Limb (tissue), 2 donors: ENCODE data around the gene FCRL5.

Experiments
- DNase-seq, 2 donors: peaks; one replicate each; pipeline ENCODE4 v3.0.0-alpha.2; 2016; ENCODE audit errors: extremely low spot score in 2 of 2

Gene FCRL5

GRCh38 chr1:157532569-157532968 is 19.7 kb downstream of the FCRL5 start:
- DNase-seq, result no peak

DNA sequence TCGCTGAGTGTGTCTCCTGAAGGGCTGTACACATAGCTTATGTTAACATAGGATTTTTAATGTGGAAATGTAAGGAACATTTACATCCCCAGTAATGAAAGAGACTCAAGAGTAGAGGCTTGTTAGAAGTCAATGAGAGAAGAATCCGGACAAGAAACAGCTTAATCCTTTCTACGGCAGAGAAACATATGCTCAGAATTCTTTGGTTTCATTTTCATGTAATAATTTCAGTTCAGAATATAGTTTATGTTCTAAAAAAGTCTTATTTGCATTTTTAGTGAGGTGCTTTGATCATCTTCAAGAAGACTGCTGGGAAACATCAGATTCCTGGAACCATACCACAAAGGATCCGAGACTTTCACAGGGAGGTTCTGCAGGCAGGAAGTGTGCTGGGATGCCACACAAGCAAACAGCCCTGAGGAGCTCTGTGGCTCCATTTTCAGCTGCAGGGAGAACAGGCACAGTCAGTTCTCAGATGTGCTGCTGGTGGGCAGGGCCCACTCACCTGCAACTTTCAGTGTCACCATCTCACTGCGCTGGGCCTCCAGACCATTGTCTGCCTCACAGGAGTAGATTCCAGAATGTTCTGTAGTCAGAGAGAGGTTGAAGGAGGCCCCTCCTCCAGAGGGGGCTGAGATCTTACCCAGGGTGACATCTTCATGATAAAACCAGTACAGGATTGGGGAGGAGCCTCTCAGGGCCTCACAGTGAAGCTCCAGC is 28.4 kb downstream of the FCRL5 start:
- DNase-seq, result no peak

DNA sequence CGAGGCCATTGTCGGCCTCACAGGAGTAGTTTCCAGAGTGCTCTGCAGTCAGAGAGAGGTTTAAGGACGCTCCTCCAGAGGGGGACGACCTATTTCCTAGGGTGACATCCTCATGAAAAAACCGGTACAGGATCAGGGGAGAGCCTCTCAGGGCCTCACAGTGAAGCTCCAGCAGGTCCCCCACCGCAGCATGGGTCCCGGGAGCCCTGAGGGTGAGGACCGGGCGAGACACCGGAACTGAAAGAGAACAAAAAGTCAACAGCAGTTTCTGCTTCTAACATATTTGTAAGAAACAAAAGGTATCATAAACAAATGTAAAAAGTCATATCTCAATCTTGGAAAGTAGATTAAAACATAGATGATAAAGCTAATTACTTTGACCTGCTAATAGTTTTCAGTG is 31.3 kb downstream of the FCRL5 start:
- DNase-seq, result no peak

DNA sequence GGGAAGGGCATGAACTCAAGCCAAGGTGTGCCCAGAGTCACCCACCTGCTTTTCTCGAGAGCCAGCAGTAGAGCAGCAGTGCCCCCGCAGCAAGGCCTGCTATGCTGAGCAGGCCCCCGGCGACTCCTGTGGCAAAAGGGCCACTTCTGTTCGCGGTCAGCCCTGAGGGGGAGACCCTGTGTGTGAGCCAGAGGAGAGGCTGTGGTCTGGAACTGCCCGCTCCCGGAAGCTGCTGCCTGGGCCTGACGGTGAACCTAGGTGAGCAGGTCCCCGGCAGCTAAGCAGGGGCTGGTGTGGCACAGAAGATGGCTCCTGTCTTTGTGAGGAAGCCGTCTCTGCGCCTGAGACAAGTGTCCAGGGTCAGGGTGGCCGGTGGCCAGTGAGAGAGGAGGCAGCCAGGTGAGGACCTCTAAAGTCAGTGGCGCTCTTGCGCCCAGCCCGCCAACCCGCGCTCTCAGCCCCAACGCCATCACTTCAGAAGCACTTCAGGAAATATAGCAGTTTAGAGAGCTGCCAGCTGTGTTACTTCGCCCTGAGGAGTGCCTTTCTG is 31.9 kb downstream of the FCRL5 start:
- DNase-seq, result no peak

- no peak for DNase-seq
These were observed 32.9 kb downstream of the FCRL5 start for GRCh38 chr1:157519451-157519850.

DNA sequence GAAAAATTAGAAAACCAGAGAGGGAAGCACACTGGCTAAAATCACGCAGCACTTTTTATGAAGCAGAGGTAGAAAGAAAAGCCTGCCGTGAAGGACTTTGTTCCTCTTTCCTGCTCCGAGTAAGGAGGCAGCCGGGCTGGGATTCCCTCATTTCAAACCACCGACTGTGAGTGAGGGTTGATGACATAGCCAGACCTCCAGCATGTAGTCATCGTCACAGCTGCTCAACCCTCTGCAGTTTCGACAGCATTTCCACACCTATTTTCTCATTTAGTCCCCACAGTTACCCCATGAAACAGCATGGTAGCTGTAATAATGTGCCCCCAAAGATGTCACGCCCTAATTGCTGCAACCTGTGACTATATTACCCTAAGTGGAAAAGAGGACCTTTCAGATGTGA is 35.3 kb downstream of the FCRL5 start:
- no peak for DNase-seq

GRCh38 chr1:157515709-157516108 is 36.6 kb downstream of the FCRL5 start:
- DNase-seq, result no peak

DNA sequence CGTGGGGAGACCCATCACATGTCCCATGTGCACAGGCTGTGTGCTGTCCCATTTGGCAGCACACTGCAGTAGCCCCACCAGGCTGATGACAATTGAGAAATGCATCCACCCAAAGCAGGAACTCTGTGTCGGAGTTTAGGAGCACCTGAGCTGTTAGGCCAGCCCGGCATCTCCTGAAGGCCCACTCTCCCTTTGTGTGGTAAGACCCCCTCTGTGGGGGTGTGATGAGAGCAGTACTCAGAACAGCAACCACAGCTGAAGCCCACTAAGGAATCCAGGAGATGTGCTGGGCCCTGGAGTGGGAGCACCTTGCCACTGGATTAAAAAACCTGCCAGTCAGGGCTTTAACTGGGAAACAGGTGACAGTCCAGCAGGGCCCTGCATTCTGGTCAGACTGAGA is 37.2 kb downstream of the FCRL5 start:
- DNase-seq, result no peak

- no peak for DNase-seq
These were observed 40.0 kb downstream of the FCRL5 start for GRCh38 chr1:157512036-157512969.

DNA sequence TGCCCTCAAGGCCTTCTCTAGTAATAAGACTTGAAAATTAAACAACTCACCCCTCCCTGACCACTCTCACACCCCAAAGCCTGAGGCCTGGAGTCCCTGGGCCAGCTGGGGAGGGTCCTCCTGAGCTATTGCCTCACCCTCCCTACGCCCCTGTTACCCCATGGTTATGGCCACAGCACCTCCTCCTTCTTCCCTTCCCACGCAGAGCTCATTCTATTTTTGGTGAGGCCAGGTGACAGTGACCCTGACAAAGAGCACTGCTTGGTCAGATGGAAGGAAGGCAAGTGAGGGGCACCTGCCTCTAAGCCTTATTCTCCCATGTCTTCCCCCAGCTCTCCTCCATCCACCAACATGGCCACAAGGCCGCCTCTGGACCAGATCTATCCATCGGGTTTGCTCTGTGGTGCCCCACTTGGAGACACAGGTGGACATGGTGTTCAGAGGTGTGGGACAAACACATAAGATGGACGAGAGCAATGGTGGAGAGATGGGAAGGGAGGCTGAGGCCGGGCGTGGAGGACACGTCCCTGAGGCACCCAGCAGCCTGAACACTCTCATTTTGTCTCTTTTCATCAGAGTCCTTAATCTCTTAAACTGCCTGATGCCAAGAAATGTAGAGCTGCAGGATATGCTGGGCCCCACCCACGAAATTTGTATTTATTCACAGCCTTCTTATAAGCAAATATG is 42.6 kb downstream of the FCRL5 start:
- no peak for DNase-seq

DNA sequence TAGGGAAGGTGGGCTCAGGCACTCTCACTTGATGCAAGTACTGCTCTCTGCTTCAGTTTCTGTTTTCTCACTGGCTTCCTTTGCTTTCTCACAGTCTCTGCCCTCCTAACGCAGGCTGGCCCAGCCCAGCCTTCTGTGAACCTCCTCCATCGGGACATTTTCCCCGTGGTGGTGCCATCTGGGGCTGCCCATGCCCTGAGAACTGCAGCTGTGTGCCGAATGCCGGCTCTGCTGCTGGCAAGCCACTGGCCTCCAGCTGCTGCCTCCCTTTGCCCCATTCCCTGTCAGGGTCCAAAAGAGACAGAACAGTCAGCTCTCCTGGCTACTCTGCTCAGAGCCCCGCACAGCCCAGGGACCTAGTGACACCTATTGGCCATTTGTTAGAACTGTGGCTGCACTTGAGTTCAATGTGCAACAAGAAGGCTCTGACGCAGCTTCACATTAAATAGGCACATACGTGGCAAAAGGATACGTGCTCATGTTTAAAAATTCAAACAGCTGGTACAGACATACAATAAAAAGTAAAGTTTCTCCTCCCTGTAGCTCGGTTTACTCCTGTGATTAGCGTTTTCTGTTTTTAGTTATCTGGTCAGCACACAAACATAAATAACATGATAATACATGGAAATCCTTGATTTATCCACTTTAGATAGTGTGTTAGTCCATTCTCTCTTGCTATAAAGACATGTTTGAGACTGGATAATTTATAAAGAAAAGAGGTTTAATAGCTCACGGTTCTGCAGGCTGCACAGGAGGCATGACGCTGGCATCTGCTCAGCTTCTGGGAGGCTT is 46.6 kb downstream of the FCRL5 start:
- peak; percentile 55 to 62 for DNase-seq

- DNase-seq, result no peak
These were observed 47.7 kb downstream of the FCRL5 start for GRCh38 chr1:157504646-157505045.

GRCh38 chr1:157499521-157499920 is 52.8 kb downstream of the FCRL5 start:
- DNase-seq, result no peak

DNA sequence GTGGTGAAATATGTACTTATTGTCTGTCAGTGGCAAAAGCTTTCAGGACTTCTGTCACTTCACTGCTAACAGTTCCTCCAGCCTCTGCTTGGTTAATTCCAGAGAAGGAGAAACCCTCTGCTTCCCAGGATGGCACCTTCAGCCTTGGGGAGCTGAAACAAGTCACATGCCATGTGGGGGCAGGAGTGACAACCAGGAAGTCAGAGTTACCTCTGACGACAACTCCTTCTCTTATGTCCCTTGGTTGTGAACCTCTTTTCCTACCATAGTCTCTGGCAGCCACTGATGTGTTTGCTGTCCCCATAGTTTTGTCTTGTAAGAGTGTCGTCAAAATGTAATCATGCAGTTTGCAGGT is 53.6 kb downstream of the FCRL5 start:
- DNase-seq, result no peak

GRCh38 chr1:157497987-157498735 is 54.2 kb downstream of the FCRL5 start:
- no peak for DNase-seq

DNA sequence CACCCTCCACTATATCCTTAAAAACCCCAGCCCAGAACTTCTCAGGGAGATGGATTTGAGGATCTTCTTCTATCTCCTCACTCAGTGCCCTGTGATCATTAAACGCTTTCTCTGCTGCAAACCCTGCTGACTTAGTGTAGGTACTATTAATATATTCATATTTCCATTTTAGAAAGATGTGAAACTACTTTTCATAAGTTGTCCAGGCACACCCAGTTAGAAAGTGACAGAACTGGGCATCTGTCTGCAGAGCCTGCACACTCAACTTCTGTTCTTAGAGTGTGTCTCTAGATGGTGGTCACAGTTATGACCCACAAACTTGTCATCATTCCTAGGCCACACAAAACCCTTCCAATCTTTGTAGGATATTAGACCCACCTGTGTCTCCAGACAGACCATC is 55.0 kb downstream of the FCRL5 start:
- no peak for DNase-seq

GRCh38 chr1:157496121-157496526 is 56.2 kb downstream of the FCRL5 start:
- peak; percentile 18 to 44 for DNase-seq

DNA sequence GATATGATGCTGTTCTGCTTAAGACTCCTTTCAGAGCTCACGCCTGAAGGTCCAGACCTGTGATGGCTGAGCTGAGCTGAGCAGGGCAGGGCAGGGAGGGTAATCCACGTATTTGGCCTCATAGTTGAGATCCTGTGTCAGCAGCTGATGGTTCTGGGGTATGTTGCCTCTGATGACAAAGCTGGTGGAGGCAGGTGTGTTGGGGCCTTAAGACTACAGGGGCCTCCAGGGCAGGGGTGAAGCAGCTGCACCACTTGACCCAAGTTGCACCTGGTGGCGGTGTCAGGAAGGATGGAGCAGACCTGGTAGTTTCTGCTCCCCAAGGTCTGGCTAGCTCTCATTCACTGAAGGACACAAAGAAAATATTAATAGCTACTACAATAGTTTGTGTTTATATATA is 57.0 kb downstream of the FCRL5 start:
- DNase-seq, result no peak

DNA sequence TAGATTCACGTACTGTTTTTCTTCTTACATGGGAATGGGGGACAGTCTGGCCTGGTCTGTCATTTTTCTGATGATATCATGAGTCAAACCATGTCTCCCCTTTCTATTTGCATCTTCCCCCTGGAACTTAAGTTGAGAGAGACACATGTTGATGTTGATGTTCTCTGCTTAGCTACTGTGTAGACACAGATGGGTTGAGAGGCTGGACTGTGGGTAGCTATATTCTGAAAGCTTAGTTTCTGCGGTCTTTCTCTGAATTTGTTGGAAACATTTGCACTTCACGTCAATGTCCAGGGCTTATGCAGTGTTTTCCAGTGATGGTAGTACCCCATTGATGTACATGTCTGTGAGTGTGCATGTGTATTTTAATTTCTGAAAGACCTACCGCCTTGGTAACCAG is 58.2 kb downstream of the FCRL5 start:
- no peak for DNase-seq

GRCh38 chr1:157490467-157491165 is 61.7 kb downstream of the FCRL5 start:
- peak; percentile 29 to 81 for DNase-seq
